ENCODE results near the gene FCRL1. TPM values are rescaled to one million over a fixed set of nuclear protein-coding genes. Genes with fewer than 3 reads are reported as not detected.
A peak's percentile ranks its signal among the peaks of the same experiment; 100 is the strongest.

Gene FCRL1, protein sequence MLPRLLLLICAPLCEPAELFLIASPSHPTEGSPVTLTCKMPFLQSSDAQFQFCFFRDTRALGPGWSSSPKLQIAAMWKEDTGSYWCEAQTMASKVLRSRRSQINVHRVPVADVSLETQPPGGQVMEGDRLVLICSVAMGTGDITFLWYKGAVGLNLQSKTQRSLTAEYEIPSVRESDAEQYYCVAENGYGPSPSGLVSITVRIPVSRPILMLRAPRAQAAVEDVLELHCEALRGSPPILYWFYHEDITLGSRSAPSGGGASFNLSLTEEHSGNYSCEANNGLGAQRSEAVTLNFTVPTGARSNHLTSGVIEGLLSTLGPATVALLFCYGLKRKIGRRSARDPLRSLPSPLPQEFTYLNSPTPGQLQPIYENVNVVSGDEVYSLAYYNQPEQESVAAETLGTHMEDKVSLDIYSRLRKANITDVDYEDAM
- total RNA-seq (2014; rRNA removed; shearing (Covaris generic)) = not detected in 2 replicates

DNA sequence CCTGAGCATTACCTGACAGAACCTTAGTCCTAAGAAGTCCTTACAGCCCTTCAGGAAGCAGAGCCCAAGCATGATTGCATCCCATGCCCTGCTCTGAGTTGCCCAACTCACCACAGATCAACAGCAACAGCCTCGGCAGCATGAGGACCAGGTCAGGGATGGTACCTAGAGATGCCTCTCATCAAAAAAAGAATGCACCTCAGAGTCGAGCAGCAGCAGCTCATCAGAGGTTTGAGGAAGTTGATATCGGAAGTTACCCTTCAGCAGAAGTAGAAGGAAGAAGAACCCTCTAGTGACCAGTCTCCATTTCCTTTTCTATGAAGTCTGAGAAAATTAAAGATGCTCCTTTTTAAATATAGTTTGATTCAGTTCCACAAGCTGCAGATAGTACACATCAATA, at the start of gene FCRL1:
FCRL1 (minus strand) TSS at position 225 of the 400 bp plus-strand sequence; CDS start at position 142, 83 bp downstream.
- DNase-seq (ENCODE audit: low read depth) = no peak

DNA sequence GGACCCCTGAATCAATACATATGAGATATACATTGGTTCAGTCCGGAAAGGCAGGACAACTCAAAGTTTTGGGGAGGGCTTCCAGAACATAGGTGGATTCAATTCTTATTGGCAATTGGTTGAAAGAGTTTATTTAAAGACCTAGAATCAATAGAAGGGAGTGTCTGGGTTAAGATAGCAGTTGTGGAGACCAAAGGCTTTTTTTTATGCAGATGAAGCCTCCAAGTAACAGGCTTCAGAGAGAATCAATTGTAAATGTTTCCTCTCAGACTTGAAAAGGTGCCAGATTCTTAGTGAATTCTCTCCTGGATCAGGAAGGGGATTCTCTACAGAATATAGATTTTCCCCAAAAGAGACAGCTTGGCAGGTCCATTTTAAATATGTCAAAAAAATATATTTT, 48.7 kb upstream of the FCRL1 start:
- no peak for DNase-seq (ENCODE audit: low read depth)

DNA sequence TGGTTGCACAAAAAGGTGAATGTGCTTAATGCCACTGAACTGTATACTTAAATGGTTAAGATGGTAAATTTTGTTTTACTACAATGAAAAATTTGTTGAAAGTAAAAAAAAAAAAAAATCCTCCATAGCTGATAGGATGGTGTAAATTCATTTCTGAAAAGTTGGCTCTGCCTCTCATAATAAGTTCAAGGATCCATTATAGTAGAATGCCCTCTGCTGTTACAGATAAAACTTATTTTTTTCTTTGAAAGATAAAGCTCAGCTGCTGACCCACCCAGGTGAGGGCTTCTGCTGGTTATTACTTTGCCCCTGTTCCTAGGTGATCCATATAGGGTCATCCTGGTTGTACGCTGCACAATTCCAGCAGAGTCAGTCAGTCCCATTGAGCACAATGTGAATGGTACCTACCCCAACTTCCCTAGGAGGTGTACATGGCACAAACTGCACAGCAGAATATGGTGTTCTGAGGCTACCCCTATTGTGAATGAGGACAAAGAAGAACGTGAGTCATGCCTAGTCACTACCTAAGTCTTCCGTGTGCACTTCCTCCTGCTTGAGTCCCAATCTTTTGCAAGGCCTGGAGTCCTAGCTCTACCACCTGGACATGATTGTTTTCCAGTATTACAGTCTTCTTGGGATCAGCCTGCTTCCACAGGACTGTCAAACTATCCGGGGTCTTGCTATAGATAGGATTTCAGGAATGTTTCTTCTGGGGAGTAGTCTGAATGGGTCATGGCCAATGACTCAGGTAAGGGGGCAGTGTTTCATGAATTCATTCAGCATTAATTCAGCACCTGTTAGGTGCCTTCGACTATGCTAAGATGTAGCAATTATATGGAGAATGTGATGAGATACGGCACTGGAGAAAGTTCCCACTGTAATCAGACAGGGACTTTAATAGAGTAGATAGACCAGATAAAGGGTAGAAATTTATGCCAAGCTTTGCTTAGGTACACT, 42.5 kb upstream of the FCRL1 start:
- peak; percentile 31 for DNase-seq (ENCODE audit: low read depth)

DNA sequence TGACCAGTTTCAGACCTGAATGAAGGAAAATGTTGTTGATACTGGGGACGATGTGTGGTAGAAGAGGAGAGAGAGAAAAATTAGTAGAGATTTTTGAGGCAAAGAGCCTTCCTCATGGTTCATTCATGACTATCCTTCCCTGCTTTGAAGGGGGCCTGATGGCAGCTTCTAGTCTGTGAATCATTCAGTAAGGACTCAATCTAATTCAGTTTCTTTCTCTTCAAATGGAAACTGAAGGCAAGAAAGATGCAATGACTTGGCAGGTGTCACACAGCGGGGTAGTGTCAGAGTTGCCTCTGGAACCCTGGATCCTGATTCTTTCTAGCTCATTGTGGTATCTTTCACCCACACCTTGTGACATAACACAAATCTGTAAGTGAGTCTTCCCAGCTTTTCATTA, 36.6 kb upstream of the FCRL1 start:
- DNase-seq (ENCODE audit: low read depth) = no peak

DNA sequence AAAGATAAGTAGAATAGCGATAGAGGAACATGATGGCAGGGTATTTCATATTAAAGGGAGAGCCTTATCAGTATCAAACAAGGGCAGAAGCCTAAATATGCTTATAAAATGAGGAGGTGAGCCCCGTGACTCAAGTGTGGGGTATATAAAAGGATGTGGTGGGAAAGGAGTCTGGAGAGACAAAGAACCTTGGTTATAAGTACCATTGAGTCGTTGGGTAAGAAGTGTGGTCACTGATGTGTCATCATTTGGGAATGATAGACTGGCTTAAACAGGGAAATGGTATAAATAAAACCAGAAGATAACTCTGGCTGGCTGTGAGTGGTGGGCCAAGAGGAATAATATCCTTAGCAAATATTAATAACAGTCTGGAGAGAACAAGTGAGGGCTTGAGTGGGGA, 32.6 kb upstream of the FCRL1 start:
- DNase-seq (ENCODE audit: low read depth) = peak; percentile 84

DNA sequence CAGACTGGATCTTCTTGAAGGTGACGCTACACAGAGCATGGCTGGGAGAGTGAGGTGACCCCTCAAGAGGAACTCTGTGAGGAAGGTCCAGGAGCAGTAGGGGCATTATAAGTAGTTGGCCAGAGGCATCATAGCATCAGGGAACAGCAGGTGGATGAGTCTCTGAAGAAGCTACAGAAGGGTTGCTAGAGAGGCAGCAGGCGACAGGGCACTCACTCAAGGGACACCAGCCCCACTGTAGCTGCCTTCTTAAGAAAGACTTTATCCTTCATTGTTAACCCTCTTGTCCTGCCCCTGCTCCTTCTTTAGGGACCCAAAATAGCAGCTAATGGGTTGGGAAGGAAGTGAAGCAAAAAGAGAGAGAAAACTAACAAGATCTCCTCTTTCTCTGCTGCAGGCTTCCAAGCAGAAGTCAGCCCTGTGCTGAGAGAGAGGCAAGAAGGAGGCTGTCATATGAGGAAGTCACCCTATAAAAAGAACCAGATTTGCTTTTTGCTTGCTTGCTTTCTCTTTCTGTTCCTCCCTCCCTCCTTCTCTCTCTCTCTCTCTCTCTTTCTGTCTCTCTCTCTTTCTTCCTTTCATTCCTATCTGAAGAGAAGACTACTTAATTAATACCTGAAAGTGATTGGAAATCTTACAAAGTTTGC, 29.4 kb upstream of the FCRL1 start:
- no peak for DNase-seq (ENCODE audit: low read depth)

DNA sequence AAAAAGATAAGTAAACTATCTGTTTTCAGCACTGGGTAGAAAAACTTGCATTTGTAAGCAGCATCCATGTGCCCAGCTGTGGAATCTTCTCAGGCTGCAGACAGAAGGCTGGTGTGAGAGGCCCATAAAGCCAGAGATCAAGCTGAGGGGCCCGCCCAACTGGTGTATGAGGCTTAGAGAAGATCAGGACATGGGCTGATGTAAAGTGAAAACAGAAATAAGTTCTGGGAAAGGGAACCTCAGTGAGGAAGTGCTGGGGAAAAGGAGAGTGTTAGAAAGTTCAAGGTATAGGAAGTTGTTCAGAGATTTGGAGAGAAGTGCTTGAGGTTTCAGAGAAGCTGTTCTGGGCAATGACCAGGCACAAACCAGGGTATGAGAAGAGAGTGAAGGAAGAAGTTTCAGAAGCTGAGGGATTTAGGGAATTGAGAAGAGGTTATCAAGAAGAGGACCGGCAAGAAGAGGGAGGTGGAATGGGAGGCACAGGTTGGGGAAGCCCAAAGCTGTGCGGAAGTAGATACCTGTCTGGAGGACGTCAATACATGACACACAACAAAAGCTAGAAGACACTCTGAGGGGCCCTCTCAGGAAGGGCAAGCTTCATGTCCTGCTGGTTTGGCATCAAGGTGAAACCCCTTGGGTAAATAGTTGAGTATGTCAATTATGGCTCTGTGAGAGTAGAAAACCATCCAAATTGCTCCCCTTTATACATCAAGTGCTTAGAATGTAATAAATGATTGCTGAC, 24.3 kb upstream of the FCRL1 start:
- DNase-seq (ENCODE audit: low read depth) = no peak

DNA sequence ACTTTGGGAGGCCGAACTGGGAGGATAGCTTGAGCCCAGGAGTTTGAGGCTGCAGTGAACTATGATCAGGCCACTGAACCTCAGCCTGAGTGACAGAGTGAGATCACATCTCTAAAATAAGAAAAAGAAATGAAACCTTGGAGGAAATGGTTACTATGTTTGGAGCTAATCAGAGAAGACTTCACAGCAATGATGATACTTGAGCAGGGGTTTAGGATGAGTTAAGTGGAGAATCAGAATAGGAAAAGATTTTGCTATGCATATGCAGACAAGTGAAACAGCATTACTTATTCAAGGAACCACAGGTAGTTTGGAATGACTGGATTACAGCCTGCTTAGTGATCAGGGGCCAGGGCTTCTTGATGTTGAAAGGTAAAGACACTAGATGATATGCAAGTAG, 23.0 kb upstream of the FCRL1 start:
- no peak for DNase-seq (ENCODE audit: low read depth)

DNA sequence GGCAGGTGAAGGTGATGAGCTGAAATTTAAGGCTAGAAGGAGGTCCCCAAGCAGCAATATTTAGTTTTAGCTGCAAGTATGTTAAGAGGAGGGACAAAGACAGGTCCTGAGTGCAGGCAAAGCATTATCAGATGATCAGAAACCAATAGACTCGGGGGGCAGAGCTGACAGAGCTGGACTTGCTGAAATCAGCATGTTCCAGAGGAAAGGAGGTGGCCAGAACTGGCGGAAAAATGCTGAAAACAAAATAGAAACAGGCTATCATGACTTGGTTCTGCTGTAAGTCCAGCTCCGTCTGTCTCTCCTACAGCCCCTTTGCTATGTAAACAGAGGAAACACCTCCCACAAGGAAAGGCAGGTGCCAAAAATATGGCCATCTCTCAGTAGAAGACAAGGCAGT, 21.8 kb upstream of the FCRL1 start, which contains the start of gene CD5L:
CD5L (minus strand) TSS at position 101 of the 400 bp plus-strand sequence. CDS start 107 bp downstream, outside the sequence.
- no peak for DNase-seq (ENCODE audit: low read depth)

DNA sequence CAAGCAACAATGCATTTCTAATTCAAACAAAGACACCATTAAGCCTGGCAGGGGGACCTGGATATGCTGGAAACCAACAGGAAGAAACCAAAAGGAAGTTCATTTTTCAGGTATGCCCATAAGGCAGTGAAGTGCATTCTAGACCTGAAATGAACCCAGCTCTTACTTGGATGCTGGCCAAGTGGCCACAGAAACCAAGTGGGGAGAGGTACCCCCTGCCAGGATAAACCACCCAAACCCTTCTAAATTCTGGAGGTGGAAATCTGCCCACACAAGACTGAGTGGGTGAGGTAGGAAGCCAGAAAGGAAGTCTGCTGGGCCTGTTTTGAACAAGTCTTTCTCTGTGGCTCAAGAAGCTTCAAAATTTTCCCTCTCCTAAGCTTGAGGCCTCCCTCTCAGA, 19.0 kb upstream of the FCRL1 start:
- DNase-seq (ENCODE audit: low read depth) = no peak

DNA sequence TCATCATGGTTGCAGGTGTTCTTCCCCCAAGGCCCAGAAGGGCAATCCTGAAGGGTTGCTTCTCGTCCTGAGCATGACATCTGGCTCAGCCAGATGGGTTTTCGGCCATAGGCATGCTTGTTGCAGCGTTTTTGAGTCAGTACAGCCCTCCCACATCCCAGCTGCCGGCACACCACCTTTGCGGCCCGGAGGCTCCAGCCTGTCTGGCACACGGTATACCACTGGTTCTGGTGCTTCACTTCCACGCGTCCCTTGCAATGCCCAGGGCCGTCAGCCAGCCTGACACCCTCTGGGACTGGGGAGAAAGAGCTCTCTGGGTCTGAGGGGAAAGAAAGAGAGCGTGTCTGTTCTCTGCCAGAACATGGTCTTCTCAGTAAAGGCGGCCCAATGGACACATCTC, 14.5 kb upstream of the FCRL1 start:
- no peak for DNase-seq (ENCODE audit: low read depth)

DNA sequence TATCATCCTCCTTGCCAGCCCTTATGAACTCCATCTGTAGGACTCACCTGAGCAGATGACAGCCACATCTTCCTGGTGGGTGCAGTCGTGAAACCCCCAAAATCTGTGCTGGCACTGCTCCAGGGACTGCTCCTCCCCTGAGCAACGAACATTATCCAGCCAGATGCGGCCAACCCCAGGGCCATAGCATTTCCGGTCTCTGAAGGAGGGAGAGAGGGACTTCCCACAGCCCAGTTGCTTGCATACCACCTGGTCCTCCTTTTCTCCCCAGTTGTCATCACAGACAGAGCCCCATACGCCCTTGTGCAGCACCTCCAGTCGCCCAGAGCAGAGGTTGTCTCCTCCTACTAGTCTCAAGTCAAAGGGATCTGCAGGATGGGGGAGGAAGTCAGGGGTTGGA, 13.2 kb upstream of the FCRL1 start:
- no peak for DNase-seq (ENCODE audit: low read depth)

DNA sequence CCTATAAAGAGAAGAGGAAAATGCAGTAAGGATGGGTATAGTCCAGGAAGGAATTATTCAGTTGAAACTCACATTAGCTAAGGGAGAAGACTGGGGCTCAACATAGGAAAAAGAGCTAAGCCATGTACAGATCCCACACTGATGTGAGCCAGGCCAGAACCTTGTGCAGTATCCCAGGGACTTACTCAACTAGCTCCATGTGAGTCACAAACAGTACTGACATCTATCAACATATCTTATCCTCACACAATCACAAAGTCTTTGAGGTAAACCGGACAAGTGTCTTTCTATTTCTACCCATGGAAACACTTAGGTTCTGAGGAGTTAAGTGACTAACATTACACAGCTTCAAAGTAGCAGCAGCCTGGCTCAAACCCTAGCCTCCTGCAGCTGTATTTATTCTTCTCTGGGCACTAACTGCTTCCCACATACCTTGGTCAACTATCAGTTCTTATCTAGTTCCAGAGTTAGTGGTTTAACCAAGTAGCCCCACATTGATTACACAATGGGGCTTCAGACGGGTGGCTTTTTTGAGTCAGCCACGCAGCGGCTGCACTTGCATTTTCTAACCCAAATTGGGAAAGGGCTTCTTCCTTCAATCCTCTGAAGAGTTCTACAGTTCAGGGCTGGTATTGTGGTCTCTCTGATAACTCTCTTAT, 12.2 kb upstream of the FCRL1 start:
- DNase-seq (ENCODE audit: low read depth) = peak; percentile 40

DNA sequence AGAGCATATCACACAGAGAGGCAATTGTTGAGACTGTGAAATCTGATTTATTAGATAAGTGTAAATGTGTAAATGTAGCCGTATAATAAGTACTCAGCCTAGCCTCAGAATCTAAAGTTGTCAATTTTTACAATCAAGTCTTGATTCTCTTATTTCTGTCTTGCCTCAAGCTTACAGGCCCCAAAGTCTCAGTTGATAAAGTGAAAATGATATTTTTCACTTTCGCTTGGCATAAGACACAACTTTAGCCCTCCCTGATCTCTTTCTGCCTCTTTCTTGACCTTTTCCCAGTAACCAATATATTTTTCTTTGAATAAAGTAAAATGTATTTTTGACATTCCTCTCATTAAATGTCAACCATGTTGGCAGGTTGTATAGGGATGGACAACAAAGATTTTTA, 11.0 kb upstream of the FCRL1 start:
- no peak for DNase-seq (ENCODE audit: low read depth)

DNA sequence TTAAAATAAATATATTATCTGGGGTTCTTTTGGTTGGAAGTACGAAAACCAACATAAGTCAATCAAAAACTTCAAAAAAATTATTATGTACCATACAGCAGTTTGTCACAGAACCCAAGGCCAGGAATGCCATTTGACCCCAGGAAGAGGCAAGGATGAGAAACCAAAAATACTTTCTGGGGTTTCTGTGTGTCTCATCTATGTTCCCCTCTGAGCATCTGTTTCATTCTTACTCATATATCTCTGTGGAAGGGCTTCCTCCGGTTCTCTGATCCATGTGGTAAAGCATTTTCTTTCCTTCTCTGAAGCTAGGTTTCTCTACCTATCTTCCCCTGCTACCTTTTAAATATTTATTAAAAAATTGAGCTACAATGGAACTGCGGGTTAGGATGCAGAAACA, 9.8 kb upstream of the FCRL1 start:
- DNase-seq (ENCODE audit: low read depth) = no peak

DNA sequence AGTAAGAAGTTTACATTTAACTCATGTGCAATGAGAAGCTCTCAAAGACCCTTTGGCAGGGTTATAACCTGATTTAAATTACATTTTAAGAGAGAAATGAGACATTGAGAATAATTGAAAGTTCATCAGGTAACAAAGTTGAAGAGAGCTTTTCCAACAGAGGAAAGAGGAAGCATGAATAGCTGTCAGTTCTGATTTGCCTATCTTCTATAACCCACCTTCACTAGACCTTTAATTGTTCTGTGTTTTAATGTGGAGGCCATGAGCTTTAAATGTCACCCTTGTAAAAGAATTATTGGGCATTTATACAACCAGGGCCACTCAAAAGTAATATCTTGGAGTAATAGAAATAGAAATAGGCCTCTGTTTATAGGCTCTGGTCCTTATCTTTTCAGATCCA, 9.3 kb upstream of the FCRL1 start:
- DNase-seq (ENCODE audit: low read depth) = no peak

DNA sequence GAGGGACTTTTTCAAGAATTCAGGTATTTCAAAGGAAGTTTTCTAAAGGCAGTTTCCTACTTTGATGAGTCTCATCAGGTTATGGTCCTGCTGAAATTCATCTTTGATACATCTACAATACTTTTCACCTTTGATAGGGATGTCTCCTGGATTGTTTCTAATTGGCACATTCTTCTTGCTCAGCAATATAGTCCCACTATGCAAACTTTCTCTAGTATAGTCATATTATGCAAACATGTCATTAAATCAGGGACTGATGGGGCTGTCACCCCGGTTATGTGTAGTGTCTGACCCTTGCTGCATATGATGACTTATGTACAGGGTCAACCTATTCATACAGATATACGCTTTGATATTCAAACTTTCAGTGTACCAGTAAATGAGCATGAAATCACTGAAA, 379 bp upstream of the FCRL1 start:
- no peak for DNase-seq (ENCODE audit: low read depth)

DNA sequence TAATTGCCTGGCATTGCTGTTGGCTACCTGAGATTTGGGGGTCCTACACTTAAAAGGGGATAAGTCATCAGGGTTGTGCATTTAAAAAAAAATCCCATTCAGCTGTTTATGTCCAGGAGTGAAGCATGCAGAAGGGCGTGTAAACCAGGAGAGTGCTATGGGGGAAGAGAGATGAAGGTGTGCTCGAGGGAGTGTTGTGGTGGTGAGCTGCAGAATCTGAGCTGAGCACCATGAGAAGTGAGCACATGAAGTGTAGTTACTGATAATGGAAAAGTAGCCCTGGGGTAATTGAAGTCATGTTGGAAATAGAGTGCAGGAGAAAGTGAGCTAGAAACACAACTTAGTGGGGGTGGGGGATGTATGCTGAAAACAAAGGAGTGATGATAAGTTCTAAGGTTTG, 705 bp downstream of the FCRL1 start:
- DNase-seq (ENCODE audit: low read depth) = no peak

DNA sequence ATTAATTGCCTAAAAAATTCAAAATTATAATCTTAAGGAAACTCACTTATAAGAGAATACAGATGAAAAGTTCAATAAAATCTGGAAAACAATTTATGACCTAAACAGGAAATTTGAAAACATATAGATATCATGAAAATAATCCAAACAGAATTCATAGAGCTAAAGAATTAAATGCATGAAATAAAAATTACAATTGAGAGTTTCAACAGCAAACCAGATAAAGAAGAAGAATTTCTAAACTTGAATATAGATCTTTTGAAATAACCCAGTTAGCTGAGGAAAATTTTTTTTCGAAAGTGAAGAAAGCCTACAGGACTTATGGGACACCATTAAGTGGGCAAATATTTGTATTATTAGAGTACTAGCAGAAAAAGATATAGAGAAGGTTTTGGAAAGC, 6.7 kb downstream of the FCRL1 start:
- DNase-seq (ENCODE audit: low read depth) = no peak

DNA sequence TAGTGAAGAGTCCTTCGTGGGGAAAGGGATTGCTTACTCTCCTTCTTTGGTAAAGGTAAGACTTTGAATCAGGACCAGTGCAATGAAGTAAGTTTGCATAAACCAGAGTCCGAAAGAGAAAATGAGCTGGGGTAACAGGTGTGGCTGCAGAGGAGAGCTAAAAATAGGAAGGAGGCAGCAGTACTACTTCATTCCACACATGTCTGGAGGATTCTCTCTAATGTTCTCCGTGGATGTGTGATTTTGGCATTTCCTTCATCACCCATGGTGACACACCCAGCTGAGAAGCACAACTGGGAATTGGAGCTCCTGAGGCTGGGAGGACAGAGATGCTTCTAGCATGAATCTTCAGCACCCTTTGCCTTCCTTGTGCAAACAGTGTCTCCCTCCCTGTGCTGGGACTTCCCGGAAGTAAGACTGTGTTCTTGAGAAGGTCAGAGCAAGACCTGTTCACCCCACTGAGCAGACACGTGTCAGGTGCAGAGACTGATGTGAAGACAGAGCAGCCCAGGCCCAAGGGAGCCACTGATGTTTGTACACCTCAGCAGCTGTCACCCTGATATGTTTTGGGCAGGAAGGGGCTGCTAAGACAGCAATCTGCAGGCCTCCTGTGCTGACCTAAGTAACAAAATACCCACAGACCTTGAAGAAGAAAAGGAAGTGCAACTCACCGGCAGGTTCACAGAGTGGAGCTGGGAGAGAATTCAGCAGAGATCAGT, 13.3 kb downstream of the FCRL1 start:
- DNase-seq (ENCODE audit: low read depth) = no peak
